Stimulated activated CD4-positive, alpha-beta T cell treated with anti-CD3 and anti-CD28 coated beads, Interleukin-15, amount 100 ng/mL, for 48 hours (primary cell): ENCODE measurements around the gene LPCAT4.

Experiments
- DNase-seq, 2 donors: peaks; one replicate each; pipeline ENCODE4 v3.0.0-alpha.2; 2020; ENCODE audit warnings: low read depth in 2 of 2

LPCAT4 gene

DNA sequence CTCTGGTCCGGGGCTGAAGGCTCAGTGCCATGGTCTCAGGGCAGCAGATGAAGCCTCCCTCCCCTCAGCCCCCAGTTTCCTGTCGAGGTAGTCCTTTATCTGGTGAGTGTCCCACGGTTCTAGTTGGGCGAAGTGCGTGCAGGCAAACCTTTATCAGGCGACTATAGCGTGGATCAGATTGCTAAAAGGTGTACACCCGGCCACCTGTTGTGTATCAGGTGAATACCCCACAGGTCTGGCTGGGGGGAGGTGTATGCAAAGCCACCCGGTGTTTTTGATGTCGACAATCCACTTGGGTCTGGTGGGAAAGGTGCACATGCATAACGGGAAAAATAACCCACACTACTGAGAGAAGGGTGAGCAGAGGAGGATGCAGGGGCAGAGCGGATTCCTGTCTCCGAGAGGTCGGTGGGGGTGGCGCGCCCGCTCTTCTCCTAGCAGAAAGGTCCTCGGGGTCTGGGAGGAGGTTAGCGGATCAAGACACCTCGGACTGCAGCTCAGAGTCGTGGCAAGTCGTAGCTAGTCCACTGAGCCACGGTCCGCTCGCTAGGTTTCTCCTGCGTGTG, 29.9 kb downstream of the LPCAT4 start:
- peak in 1 of 2 donors; percentile 16 for DNase-seq

DNA sequence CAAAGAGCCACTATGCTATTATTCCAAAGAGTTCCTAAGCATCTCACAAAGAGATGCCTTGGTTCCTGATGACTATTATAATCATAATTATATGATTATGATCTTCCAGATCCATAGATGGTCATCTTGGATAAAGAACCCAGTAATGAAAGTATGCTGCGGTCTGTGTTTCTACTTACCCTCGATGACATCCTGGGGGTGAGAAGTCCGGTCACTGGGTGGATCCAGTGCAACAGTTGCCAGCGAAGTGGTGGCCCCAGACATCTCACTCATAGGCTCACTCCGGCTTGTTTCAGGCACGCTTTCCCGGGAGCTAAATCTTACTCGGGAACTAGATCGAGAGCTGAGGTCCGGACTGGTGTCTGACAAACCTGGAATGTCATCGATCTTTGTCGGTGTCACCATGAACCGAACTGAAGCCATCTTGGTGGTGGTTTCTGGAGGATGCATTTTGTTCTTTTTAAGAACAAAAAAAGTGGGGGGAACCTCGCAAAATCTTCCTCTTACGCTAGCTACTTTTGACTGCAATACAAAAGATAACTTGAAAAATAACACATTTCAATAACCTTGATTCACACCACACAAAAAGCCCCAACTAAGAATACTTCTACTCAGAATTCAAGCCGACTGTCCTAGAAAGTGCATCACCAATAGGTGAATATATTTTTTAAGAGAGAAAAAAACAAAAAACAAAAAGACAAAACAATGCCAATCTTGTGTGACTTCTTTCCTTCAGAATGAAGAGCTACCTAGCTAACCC, 30.6 kb downstream of the LPCAT4 start:
- DNase-seq = no peak

DNA sequence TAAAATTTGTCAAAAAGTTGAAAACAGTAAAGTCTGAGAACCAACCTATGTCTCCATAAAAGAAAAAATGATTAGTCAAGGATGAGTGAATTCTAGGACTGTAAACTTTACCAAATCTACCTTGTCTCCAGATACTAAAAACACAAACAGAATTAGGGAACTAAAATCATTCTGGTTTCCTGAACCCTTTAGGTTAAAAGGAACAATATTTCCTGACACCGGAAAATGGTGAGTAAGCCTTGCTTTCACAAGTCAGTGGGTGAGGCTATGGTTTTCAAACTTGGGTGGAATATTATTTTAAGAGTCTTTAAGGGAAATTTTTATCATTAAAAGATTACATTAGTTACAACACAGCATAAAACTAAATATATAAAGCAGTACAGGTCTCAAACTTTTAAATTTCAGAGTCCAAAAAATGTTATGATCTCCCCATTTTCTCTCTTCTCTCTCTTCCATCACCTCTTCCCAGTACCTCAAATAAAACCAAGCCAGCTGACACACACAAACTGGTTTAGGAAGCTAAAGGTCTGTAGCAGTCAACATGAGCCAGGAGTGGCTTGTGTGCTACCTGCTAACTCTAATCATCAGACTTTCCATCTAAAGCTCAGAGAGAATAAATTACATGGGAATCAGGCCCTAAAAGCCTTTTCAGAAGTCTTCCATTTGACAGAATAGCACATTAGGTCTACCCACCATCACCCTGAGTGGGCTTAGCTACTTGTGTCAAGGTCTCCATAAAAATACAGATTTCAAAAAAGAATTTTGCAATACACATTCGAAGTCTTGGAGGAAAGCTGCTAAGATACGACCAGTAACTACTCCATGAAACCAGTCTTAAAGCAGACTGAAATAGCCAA, 31.6 kb downstream of the LPCAT4 start:
- no peak for DNase-seq

DNA sequence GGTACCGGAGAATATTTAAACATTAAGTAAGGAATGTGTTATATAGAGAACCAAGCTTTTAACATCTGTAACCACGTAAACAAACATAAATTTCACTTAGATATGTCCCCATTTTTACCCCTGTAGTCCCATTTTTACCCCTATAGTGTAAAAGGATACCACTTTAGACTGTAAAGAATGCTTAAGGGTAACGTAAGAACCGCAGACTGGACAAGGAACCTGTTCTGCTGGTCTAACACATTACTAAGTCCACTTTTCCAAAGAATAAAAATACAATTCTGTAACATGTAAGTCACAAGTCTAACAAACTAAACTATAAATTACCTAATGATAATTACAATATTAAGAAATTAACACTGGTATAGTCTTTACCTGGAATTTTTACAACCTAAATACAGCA, 32.3 kb downstream of the LPCAT4 start:
- DNase-seq = no peak

DNA sequence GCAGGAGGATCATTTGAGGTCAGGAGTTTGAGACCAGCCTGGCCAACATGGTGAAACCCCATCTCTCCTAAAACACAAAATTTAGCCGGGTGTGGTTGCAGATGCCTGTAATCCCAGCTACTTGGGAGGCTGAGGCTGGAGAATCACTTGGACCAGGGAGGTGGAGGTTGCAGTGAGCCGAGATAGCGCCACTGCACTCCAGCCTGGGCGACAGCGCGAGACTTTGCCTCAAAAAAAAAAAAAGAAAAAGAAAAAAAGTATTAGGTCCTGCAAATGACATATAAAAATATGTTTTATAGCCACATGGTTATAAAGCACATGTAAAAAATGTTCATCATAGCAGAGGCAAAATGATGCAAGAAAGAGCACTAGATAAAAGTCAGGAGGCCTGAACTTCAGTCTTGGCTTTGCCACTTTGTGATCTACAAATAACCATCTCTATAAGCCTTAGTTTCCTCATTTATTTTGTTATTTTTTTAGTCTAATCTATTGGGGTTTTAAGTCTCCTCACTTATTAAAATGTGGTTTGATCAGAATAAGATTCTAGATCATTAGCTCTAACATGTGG, 34.4 kb downstream of the LPCAT4 start:
- no peak for DNase-seq

DNA sequence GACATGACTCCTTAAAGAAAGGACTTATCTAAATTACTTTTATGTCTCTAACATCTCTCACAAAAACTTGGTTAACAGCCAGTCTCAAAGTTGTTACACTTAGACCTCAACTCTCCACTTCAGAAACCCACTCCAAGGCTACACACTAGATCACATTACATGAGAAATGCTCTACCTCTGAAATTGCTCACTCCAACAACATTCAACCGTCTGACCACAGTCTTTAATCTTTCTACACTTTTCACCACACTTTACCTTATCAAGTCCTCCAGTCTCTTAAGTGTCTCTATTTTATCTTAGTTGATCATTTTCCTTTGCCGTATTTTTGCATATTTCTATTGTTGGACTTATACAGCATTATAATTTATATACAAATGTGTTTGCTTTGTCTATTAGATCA, 35.2 kb downstream of the LPCAT4 start:
- DNase-seq = no peak

DNA sequence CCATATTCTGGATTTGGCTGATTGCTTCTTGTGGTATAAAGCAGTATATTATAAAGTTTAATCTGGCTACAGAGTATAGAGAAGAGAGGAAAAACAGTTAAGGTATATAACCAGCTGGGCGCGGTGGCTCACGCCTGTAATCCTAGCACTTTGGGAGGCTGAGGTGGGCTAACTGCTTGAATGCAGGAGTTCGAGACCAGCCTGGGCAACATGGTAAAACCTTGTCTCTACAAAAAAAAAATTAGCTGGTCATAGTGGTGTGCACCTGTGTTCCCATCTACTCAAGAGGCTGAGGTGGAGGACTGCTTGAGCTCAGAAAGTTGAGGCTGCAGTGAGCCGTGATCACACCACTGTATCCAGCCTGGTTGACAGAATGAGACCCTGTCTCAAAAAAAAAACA, 36.7 kb downstream of the LPCAT4 start:
- DNase-seq = no peak

DNA sequence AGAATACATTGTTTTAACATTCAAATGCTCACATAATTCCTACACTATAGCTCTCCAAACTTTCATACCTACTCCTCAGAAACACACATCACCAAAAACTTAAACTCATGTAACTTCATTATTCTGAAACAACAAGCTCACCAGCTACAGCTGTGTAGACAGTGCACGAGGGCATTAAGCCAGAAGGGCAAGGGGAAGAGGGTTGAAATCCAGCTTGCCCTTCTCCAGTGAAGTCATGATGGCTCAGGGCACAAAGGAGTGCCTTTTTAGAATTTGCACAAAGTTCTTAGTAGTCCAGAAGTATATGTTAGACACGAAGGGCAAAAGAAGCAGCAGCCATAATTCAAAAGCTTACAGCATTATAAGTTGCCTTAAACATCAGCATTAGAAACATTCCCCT, 38.0 kb downstream of the LPCAT4 start:
- DNase-seq = no peak

DNA sequence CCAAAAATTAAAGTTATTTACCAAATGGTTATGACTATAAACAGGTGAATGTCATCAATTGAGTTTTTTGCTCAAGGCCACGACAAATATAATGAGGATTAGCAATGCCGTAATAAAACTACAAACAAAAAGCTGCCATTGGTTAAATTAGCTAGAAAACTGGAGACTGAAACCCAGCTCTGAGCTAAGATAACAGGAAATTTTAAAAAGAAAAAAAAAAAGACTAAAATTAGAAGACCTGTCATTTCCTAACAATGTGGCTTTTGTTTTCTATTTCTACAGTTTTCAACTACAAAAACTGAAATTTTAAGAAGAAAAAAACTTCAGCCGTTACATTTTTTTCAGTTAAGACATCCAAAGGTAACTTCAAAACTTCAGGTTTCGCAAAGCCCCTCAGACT, 39.1 kb downstream of the LPCAT4 start:
- no peak for DNase-seq

DNA sequence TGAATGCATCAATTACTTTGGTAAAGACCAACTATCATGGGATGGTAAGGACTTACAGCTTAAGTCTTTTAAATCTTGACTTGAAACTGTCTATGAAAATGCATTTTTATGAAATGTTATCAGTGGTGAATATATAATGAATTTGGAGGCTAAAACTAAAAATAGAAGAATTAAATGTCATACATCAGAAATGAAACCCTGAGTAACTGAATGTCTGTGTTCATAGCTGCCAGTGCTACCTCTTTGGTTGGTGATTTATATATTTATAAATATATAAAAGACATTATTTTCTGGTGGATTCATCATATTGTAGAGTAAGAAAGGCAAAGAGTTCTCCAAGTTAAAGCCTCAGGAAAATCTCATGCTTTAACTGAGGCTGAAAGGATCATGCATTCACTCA, 41.6 kb downstream of the LPCAT4 start:
- DNase-seq = no peak

DNA sequence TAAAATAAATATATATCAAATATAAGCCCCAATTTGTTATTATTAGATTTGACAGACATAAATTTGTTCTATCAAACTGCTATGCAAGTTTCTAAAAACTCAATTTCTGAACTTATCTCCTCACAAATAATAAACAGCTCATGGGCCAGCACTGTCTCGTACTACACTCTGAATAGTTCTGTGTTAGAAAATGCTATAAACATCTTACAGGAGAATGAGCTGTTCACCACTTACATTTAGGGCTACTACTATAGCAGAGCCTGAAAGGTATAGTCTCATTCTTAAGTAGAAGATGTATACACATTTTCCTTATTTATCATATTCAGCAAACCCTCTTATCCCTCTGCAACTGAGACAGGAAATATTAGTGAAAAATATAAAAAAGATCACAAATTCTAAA, 42.1 kb downstream of the LPCAT4 start:
- DNase-seq = no peak

DNA sequence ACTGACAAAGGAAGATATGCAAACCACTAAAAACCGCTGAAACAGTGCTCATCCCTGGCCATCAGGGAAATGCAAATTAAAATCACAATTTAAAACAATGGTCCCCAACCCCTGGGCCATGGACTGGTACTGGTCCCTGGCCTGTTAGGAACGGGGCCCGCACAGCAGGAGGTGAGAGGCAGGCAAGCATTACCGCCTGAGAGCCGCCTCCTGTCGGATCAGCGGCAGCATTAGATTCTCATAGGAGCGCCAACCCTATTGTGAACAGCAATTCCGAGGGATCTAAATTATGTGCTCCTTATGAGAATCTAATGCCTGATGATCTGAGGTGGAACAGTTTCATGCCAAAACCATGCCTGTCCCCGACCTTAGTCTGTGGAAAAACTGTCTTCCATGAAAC, 43.8 kb downstream of the LPCAT4 start:
- DNase-seq = no peak

DNA sequence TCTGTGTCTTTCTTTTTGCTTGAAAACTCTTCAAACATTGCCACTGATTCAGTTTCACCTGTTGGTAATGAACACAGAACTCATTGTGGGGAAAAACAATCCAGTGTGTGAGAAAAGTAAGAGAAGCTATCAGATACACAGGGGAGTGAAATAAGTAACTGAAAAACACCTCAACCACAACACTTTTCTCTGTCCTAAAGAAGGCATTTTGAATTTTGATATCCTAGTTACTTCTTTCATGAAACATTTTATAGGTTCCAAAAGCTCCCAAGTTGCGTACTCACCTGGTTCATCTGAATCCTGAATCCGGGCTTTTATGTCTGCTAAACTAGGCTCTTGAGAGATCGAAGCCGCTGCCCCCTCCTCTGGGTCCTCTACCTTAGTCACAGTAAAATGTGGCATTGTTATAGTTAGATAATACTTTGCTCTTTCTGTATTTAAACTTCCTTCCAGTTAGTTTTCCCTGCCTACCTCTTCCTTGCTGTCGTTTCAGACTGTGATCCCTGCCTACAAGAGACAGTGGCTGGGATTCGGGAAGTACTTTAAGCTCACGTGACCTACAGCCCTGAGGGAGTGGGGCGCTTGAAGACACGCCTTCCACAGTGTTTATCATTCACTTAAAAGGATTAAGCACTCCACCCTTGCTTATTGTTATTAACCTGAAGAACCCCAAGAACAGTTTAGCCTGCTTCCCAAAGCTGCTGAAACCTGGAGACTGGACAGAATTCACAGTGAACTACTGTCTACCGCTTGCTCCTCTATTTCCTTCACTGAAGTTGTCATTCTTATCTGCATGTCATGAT, 48.5 kb downstream of the LPCAT4 start:
- DNase-seq = no peak

DNA sequence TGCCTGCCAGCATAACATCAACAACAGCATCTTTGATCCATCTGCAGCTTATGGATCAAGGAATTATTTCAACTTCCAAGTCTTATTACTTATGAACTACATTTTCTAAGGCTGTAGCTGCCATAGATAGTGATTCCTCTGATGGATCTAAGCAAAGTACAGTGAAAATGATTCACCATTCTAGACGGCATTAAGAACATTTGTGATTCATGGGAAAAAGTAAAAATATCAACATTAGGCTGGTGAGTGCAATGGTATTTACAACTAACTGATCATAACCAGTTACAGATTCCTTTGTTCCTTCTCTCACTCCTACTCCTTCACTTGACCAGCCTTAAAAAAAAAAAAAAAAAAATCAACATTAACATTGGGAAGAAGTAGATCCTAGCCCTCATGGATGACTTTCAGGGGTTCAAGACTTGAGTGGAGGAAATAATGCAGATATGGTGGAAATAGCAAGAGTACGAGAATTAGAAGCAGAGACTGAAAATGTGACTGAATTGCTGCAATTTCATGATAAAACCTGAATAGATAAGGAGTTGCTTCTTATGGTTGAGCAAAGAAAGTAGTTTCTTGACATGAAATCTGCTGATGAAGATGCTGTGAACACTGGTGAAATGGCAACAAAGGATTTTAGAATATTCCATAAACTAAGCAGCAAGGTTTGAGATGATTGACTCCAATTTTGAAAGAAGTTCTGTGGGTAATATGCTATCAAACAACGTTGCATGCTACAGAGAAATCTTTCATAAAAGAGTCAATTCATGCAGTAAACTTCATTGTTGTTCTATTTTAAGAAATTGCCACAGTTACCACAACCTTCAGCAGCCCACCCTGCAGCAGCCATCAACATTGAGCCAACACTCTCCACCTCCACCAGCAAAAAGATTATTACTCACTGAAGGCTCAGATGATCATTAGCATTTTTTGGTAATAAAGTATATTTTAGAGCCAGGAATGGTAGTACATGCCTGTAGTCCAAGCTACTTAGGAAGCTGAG, 52.2 kb downstream of the LPCAT4 start:
- no peak for DNase-seq

DNA sequence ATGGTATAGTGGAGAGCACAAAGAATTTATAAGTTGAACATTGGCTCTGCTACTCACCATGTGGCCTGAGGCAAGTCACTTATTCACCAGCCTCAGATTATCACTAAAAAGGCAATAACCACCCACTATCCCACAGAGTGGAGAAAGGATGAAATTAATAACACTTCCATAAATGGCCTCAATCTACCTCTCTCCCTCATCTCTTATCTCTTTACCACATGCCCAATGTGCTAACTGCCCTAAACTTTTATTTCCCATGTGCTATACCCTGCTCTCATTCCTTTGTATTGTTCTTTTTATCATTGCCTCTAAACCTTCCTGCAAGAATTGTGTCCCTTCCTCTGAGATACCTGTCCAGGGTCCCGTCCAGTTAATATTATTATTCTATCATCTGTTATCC, 55.4 kb downstream of the LPCAT4 start:
- DNase-seq = no peak
